ENCODE measurements around the gene THSD7B. TPM values are rescaled to one million over a fixed set of nuclear protein-coding genes. Genes with fewer than 3 reads are reported as not detected.

The THSD7B gene
- total RNA-seq, 1 donor from 2014 or later, result 0.14 TPM

GRCh38 chr2:137031731-137032130, 266.4 kb downstream of the THSD7B start:
- H3K27ac ChIP-seq, result no peak overlapping the region
- no peak overlapping the region for H3K4me3 ChIP-seq
- intact Hi-C loops (cut with DNase I), result no loop called here
- H3K36me3 ChIP-seq, result no peaks in the 10 kb centered on the region
- no peaks in the 10 kb centered on the region for H3K27me3 ChIP-seq
- no peaks in the 10 kb centered on the region for H3K9me3 ChIP-seq
- ATAC-seq (no peak), DNase-seq (no peak)
- H3K4me1 ChIP-seq, result no peaks in the 10 kb centered on the region
- TF ChIP-seq, protein P1, sequence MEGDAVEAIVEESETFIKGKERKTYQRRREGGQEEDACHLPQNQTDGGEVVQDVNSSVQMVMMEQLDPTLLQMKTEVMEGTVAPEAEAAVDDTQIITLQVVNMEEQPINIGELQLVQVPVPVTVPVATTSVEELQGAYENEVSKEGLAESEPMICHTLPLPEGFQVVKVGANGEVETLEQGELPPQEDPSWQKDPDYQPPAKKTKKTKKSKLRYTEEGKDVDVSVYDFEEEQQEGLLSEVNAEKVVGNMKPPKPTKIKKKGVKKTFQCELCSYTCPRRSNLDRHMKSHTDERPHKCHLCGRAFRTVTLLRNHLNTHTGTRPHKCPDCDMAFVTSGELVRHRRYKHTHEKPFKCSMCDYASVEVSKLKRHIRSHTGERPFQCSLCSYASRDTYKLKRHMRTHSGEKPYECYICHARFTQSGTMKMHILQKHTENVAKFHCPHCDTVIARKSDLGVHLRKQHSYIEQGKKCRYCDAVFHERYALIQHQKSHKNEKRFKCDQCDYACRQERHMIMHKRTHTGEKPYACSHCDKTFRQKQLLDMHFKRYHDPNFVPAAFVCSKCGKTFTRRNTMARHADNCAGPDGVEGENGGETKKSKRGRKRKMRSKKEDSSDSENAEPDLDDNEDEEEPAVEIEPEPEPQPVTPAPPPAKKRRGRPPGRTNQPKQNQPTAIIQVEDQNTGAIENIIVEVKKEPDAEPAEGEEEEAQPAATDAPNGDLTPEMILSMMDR (IDR thresholded peaks at IDR 0.05), result no peak

GRCh38 chr2:137036619-137037018, 271.3 kb downstream of the THSD7B start:
- Histone ChIP-seq H3K4me3 (no peak overlapping the region), H3K27me3 (no peaks in the 10 kb centered on the region), H3K36me3 (no peaks in the 10 kb centered on the region), H3K9me3 (no peaks in the 10 kb centered on the region), H3K27ac (no peak overlapping the region), H3K4me1 (no peaks in the 10 kb centered on the region)
- no peak for DNase-seq
- TF ChIP-seq, protein P1 (IDR thresholded peaks at IDR 0.05), result no peak
- intact Hi-C loops (cut with DNase I), result no loop called here
- ATAC-seq, result no peak

GRCh38 chr2:137039482-137040152, 274.3 kb downstream of the THSD7B start:
- intact Hi-C loops (cut with DNase I), result no loop called here
- no peaks in the 10 kb centered on the region for H3K36me3 ChIP-seq
- H3K27me3 ChIP-seq, result no peaks in the 10 kb centered on the region
- no peaks in the 10 kb centered on the region for H3K9me3 ChIP-seq
- no peak overlapping the region for H3K4me3 ChIP-seq
- TF ChIP-seq, protein P1 (IDR thresholded peaks at IDR 0.05), result no peak
- DNase-seq (no peak), ATAC-seq (no peak)
- H3K4me1 ChIP-seq, result no peaks in the 10 kb centered on the region
- H3K27ac ChIP-seq, result no peak overlapping the region

DNA sequence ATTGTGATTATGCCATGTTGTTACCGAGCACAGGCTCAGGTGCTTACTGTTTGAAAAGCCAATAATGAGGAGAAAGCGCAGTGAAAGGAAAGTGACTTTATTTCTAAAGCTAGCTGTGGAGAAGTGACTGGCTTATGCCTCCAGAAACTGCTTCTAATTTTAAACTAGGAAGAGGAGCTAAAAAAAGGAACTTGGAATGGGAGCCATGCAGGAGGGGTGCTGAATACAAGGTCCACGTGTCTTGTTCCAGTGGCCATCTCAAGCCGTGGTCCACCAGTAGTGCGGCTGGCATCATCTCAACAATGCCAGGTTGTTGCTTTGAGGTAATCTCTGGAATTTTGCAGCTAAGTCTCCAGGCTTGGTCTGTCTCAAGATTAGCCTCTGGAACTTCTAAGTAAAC, 282.0 kb downstream of the THSD7B start:
- intact Hi-C loops (cut with DNase I), result no loop called here
- H3K27ac ChIP-seq, result no peak overlapping the region
- TF ChIP-seq, protein P1 (IDR thresholded peaks at IDR 0.05), result no peak

GRCh38 chr2:137048455-137048854, 283.1 kb downstream of the THSD7B start:
- DNase-seq (no peak), ATAC-seq (no peak)
- H3K4me1 ChIP-seq, result no peaks in the 10 kb centered on the region
- H3K27ac ChIP-seq, result no peak overlapping the region
- H3K4me3 ChIP-seq, result no peak overlapping the region
- no peaks in the 10 kb centered on the region for H3K36me3 ChIP-seq
- intact Hi-C loops (cut with DNase I), result no loop called here
- H3K27me3 ChIP-seq, result no peaks in the 10 kb centered on the region
- H3K9me3 ChIP-seq, result no peaks in the 10 kb centered on the region
- TF ChIP-seq, protein P1 (IDR thresholded peaks at IDR 0.05), result no peak

More for the DNA sequence above, 282.0 kb downstream of the THSD7B start:
- H3K4me3 ChIP-seq, result no peak overlapping the region
- no peaks in the 10 kb centered on the region for H3K27me3 ChIP-seq
- DNase-seq (no peak), ATAC-seq (no peak)
- no peaks in the 10 kb centered on the region for H3K4me1 ChIP-seq
- no peaks in the 10 kb centered on the region for H3K9me3 ChIP-seq
- H3K36me3 ChIP-seq, result no peaks in the 10 kb centered on the region

- ATAC-seq (no peak), DNase-seq (no peak)
- intact Hi-C loops (cut with DNase I), result no loop called here
- no peaks in the 10 kb centered on the region for H3K4me1 ChIP-seq
- H3K9me3 ChIP-seq, result no peaks in the 10 kb centered on the region
- no peaks in the 10 kb centered on the region for H3K27me3 ChIP-seq
- TF ChIP-seq, protein P1 (IDR thresholded peaks at IDR 0.05), result no peak
- no peak overlapping the region for H3K4me3 ChIP-seq
- no peak overlapping the region for H3K27ac ChIP-seq
- no peaks in the 10 kb centered on the region for H3K36me3 ChIP-seq
Observed at GRCh38 chr2:137049518-137049917, 284.2 kb downstream of the THSD7B start.

All from upper lobe of right lung (tissue), 1 donor.